Naive thymus-derived CD8-positive, alpha-beta T cell (primary cell): Measurements from ENCODE around the gene ZBTB1. TPM values are rescaled to one million over a fixed set of nuclear protein-coding genes. Genes with fewer than 3 reads are reported as not detected.

Source experiments
- ATAC-seq, 2 donors: fragments of 150-1000 bp; cut with Tn5 transposase in 1 of 2; sonication (Bioruptor Pico), chemical (Tn5 transposase) in 1 of 2; 1 replicate in 1 of 2; 2 replicates in 1 of 2; pipeline ENCODE4 v1.10.0; 2021; ENCODE audit warnings: mild to moderate bottlenecking in 2 of 2, moderate library complexity in 2 of 2
- POLR2A ChIA-PET: fragments of 350-600 bp; sonication (Branson Sonifier 250); formaldehyde crosslinking; loops from one replicate; lab custom pipeline; 2021; ENCODE audit warnings: antibody characterized with exemption; lab: Charles Lee
- DNase-seq, 10 donors: peaks; one replicate each; pipeline versions ENCODE4 v3.0.0 to v3.0.0-alpha.2; 2020 to 2022
- H3K27ac Mint-ChIP-seq, 10 donors: one replicate each; pipeline ENCODE4 v1.8.0; 2020 to 2022; ENCODE audit warnings: mild to moderate bottlenecking in 10 of 10, mixed read lengths in 10 of 10, moderate library complexity in 4 of 10, inconsistent platforms in 1 of 10
- H3K27me3 Mint-ChIP-seq, 5 donors: one replicate each; pipeline ENCODE4 v1.8.0; 2021 to 2022; ENCODE audit warnings: mixed read lengths in 5 of 5
- H3K36me3 Mint-ChIP-seq, 3 donors: one replicate each; pipeline ENCODE4 v1.8.0; 2020 to 2022; ENCODE audit warnings: mixed read lengths in 3 of 3, mild to moderate bottlenecking in 2 of 3, inconsistent platforms in 1 of 3
- H3K4me1 Mint-ChIP-seq, 4 donors: one replicate each; pipeline ENCODE4 v1.8.0; 2021 to 2022; ENCODE audit warnings: mixed read lengths in 4 of 4
- H3K4me3 Mint-ChIP-seq, 10 donors: one replicate each; pipeline ENCODE4 v1.8.0; 2020 to 2022; ENCODE audit warnings: mild to moderate bottlenecking in 10 of 10, mixed read lengths in 10 of 10, moderate library complexity in 6 of 10, inconsistent platforms in 1 of 10
- H3K9me3 Mint-ChIP-seq, 9 donors: one replicate each; pipeline ENCODE4 v1.8.0; 2020 to 2022; ENCODE audit warnings: mixed read lengths in 9 of 9, mild to moderate bottlenecking in 3 of 9, inconsistent platforms in 1 of 9, moderate library complexity in 1 of 9
- polyA plus RNA-seq, 3 donors: library from polyadenylated mRNA; unstranded; fragments of 300-500 nt; fragmentation: Illumina TruSeq; gene quantifications; one replicate each; pipeline ENCODE4 v1.2.3, GENCODE V29; 2021
- total RNA-seq, 8 experiments: library from RNA in 2 of 8; stranded (reverse) in 2 of 8; gene quantifications; one replicate each; pipeline ENCODE4 v1.2.3 and lab custom pipeline; 2021 to 2026

The ZBTB1 gene
- total and polyA plus RNA-seq, 5 experiments from 2014 or later: 38.3 to 88.9 (median 64.4) TPM

DNA sequence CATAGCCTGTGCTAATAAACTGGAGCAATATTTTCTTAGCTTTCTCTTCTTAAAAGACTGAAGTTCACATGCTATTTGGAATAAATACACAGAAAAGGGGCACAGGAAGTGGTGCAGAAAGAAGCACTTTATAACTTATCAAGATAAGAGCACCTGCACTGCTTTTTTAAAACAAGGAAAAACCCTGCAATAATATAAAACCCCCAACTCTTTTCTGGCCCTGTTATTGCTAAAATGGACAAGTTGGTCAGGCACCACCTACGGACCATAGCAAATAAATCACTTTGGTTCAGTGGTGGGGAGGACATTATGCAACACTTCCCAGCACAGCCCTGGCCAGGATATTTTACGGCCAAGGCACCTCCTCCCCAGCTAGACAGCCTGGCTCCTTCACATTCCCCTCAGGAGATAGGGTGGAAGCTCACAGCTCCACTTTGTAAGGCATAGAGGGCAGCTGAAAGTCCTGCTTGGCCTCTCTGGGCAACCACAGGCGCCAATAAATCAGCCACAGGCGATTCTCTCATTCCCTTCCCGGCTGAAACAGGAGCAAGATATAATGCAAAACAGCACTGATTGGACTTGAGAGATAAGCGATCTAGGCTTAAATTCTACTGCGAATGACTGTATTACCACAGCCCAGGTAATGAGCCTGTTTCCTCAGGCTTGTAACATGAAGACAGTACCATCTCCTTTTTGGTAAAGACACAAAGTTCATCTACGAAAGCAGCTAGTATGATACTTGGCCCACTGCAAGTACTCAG is 3.0 kb upstream of the ZBTB1 start:
- peak in 3 of 10 donors; percentile 44 to 48 (median 48) for DNase-seq
- POLR2A ChIA-PET: interaction anchor here (0.5 to 5.4 kb wide), 12 partner anchors 9 to 601 kb away, joined by 3 to 69 read pairs (median 4); partner anchors contain the start of genes HSPA2, MAX and MTHFD1
- Mint-ChIP-seq H3K9me3 (peaks cover 0 to 3% (median 0%) of the 10 kb centered on the region in 9 donors), H3K36me3 (peaks cover 5 to 29% (median 14%) of the 10 kb centered on the region in 3 donors), H3K27ac (peak overlapping the region; percentile 97 to 100 (median 98)), H3K4me3 (peak overlapping the region; percentile 93 to 100 (median 98)), H3K4me1 (peaks cover 25 to 73% (median 64%) of the 10 kb centered on the region in 4 donors), H3K27me3 (peaks cover 0 to 4% (median 0%) of the 10 kb centered on the region in 5 donors)
- no peak for ATAC-seq

- H3K27ac Mint-ChIP-seq: peak overlapping the region; percentile 97 to 100 (median 98)
- H3K36me3 Mint-ChIP-seq: peaks cover 5 to 24% (median 14%) of the 10 kb centered on the region in 3 donors
- H3K4me3 Mint-ChIP-seq: peak overlapping the region; percentile 93 to 100 (median 98)
- peaks cover 25 to 75% (median 65%) of the 10 kb centered on the region in 4 donors for H3K4me1 Mint-ChIP-seq
- peaks cover 0 to 3% (median 0%) of the 10 kb centered on the region in 9 donors for H3K9me3 Mint-ChIP-seq
- peaks cover 0 to 4% (median 0%) of the 10 kb centered on the region in 5 donors for H3K27me3 Mint-ChIP-seq
- POLR2A ChIA-PET: interaction anchor here (0.8 to 5.4 kb wide), 15 partner anchors 8 to 784 kb away, joined by 3 to 69 read pairs (median 5); partner anchors contain the start of genes HSPA2 and MTHFD1
- DNase-seq: peak in 4 of 10 donors; percentile 12 to 40 (median 34)
- ATAC-seq: no peak
These were observed 2.1 kb upstream of the ZBTB1 start for GRCh38 chr14:64502456-64502855.

GRCh38 chr14:64502887-64503433 is 1.6 kb upstream of the ZBTB1 start:
- ATAC-seq (no peak), DNase-seq (peak in 1 of 10 donors; percentile 21)
- Mint-ChIP-seq H3K4me1 (peaks cover 25 to 75% (median 65%) of the 10 kb centered on the region in 4 donors), H3K9me3 (peaks cover 0 to 3% (median 0%) of the 10 kb centered on the region in 9 donors), H3K27ac (peak overlapping the region; percentile 97 to 100 (median 98)), H3K36me3 (peaks cover 1 to 19% (median 11%) of the 10 kb centered on the region in 3 donors), H3K27me3 (peaks cover 0 to 4% (median 0%) of the 10 kb centered on the region in 5 donors), H3K4me3 (peak overlapping the region; percentile 93 to 100 (median 98))
- POLR2A ChIA-PET: interaction anchor here (0.8 to 5.4 kb wide), 17 partner anchors 8 to 784 kb away, joined by 3 to 69 read pairs (median 4); partner anchors contain the start of genes HSPA2 and MTHFD1

DNA sequence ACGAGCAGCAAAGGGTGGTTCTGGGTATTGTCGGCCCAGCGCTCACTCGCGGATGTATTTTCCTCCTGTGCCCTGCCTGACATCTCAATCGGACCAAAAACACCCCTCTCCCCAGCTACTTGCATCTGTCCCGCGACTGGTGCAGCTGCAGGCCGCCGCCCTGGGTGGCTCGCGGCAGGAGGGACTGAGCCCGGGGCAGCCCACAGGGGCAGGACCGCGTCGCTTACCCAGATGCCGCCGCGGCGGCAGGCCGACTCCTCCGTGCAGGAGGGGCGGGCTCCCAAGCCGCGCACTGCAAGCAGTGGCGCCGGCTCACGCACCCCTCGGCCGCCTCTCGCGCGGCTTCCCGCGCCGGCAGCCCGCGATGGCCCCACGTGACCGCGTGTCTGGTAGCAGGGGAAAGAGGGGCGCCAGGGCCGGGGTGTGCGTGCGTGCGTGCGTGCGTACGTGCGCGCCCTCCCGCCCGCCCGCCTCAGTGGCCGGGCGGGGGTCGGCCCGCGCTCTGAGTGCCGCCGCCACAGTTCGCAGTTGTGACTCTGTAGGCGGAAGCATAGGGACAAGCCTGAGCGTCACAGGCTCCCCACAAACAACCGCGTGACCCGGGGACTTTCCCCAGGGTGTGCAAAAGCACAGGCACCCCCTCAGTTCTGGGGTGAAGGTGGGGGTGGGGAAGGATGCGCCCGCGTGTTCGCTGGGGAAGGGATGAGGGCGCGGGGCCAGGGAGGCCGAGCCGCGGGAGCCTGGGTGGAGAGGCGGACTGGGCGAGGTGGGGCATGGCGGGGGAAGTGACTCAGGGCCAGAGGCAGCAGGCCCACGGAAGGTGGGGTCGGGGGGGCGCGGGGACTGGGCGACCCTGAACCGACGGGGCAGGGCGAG is 898 bp upstream of the ZBTB1 start, which contains the start of gene ZBTB25:
Gene ZBTB25 (minus strand): TSS at position 405 of the 876 bp plus-strand sequence. CDS start 13,305 bp downstream, outside the sequence.
- peak; percentile 66 to 73 for ATAC-seq
- Mint-ChIP-seq H3K4me1 (peaks cover 29 to 79% (median 70%) of the 10 kb centered on the region in 4 donors), H3K27ac (peak within 1 kb of the TSS; percentile 97 to 100 (median 100)), H3K27me3 (peaks cover 0 to 4% (median 0%) of the 10 kb centered on the region in 5 donors), H3K36me3 (peaks cover 0 to 15% (median 9%) of the 10 kb centered on the region in 3 donors), H3K9me3 (peaks cover 0 to 3% (median 0%) of the 10 kb centered on the region in 9 donors), H3K4me3 (peak within 1 kb of the TSS; percentile 93 to 100 (median 98))
- DNase-seq: peak; percentile 93 to 99 (median 98)
- POLR2A ChIA-PET: interaction anchor here (0.6 to 5.4 kb wide), 28 partner anchors 7 to 908 kb away, joined by 3 to 69 read pairs (median 4); partner anchors contain the start of genes FUT8, HSPA2, MTHFD1 and SGPP1

- Mint-ChIP-seq H3K4me1 (peaks cover 32 to 79% (median 70%) of the 10 kb centered on the region in 4 donors), H3K27me3 (peaks cover 0 to 4% (median 0%) of the 10 kb centered on the region in 5 donors), H3K4me3 (peak overlapping the region; percentile 90 to 100 (median 98)), H3K27ac (peak overlapping the region; percentile 97 to 100 (median 100)), H3K36me3 (peaks cover 0 to 9% (median 5%) of the 10 kb centered on the region in 3 donors), H3K9me3 (peaks cover 0 to 3% (median 0%) of the 10 kb centered on the region in 9 donors)
- peak; percentile 74 to 91 (median 82) for DNase-seq
- peak; percentile 24 to 27 for ATAC-seq
- POLR2A ChIA-PET: interaction anchor here (0.6 to 5.4 kb wide), 22 partner anchors 8 to 907 kb away, joined by 3 to 69 read pairs (median 4); partner anchors contain the start of genes FUT8, HSPA2, MTHFD1 and SGPP1
These were observed 576 bp downstream of the ZBTB1 start for GRCh38 chr14:64504897-64505794.

- Mint-ChIP-seq H3K36me3 (peaks cover 0 to 9% (median 9%) of the 10 kb centered on the region in 3 donors), H3K27ac (peak overlapping the region; percentile 63 to 100 (median 98)), H3K9me3 (peaks cover 0 to 3% (median 0%) of the 10 kb centered on the region in 9 donors), H3K4me1 (peaks cover 42 to 85% (median 73%) of the 10 kb centered on the region in 4 donors), H3K4me3 (peak overlapping the region; percentile 88 to 99 (median 94)), H3K27me3 (peaks cover 0 to 4% (median 0%) of the 10 kb centered on the region in 5 donors)
- POLR2A ChIA-PET: no interaction called here
- no peak for DNase-seq
- ATAC-seq: no peak
These were observed 2.2 kb downstream of the ZBTB1 start for GRCh38 chr14:64506721-64507120.

- Mint-ChIP-seq H3K9me3 (peaks cover 0 to 3% (median 0%) of the 10 kb centered on the region in 9 donors), H3K4me3 (peak overlapping the region; percentile 88 to 99 (median 94)), H3K4me1 (peaks cover 42 to 83% (median 72%) of the 10 kb centered on the region in 4 donors), H3K27me3 (peaks cover 0 to 4% (median 0%) of the 10 kb centered on the region in 5 donors), H3K27ac (peak overlapping the region; percentile 7 to 100 (median 87)), H3K36me3 (peaks cover 0 to 9% (median 5%) of the 10 kb centered on the region in 3 donors)
- ATAC-seq (no peak), DNase-seq (no peak)
- POLR2A ChIA-PET: no interaction called here
These were observed 3.0 kb downstream of the ZBTB1 start for GRCh38 chr14:64507376-64508156.

DNA sequence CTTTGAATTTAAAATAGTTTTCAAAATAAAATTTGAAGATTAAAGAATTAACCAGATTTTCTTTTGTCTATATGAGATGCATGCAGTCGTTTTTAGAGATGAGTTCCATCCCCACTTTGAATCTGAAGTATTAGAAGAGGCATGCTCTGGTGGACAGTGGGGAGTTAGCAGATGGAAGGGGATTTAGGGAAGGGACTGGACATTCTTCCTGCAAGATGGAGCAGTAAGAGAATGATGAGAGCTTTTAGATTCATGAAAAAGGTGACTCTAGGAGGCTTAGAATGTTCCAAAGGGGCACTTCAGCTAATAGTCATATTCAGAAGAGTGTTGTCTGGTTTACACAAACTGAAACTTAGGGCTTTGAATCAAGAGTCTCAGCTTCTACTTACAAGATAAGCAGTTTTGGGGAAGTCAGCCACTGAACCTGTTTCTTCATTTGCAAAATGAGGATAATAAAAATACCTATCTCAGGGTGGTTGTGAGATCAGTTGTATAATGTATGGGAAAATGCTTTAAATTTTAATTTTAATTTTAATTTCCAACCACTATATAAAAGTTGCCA is 3.7 kb downstream of the ZBTB1 start:
- H3K27me3 Mint-ChIP-seq: peaks cover 0 to 4% (median 0%) of the 10 kb centered on the region in 5 donors
- no peak for DNase-seq
- POLR2A ChIA-PET: interaction anchor here (0.6 to 1.3 kb wide), 3 partner anchors 11 to 164 kb away, joined by 3 read pairs; no protein-coding TSS in a partner anchor
- H3K27ac Mint-ChIP-seq: peak overlapping the region in 9 of 10 donors; percentile 15 to 100 (median 89)
- peaks cover 0 to 3% (median 0%) of the 10 kb centered on the region in 9 donors for H3K9me3 Mint-ChIP-seq
- peaks cover 0 to 9% (median 0%) of the 10 kb centered on the region in 3 donors for H3K36me3 Mint-ChIP-seq
- no peak for ATAC-seq
- H3K4me3 Mint-ChIP-seq: peak overlapping the region in 9 of 10 donors; percentile 2 to 99 (median 93)
- H3K4me1 Mint-ChIP-seq: peaks cover 42 to 82% (median 77%) of the 10 kb centered on the region in 4 donors

DNA sequence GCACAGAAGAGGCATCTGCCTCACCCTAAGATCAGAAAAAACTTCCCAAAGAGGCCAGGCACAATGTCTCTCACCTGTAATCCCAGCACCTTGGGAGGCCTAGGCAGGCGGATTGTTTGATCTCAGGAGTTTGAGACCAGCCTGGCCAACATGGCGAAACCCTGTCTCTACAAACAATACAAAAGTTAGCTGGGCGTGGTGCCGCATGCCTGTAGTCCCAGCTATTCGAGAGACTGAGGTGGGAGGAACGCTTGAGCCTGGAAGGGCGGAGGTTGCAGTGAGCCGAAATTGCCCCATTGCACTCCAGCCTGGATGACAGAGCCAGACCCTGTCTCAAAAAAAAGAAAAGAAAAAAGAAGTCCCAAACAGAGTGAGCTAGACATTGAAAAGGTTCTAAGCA is 4.5 kb downstream of the ZBTB1 start:
- H3K27me3 Mint-ChIP-seq: peaks cover 0 to 2% (median 0%) of the 10 kb centered on the region in 5 donors

More for the DNA sequence above, 4.5 kb downstream of the ZBTB1 start:
- H3K9me3 Mint-ChIP-seq: no peaks in the 10 kb centered on the region
- peaks cover 0 to 10% (median 1%) of the 10 kb centered on the region in 3 donors for H3K36me3 Mint-ChIP-seq
- ATAC-seq (no peak), DNase-seq (no peak)
- POLR2A ChIA-PET: interaction anchor here (0.7 to 1.3 kb wide), 3 partner anchors 12 to 105 kb away, joined by 3 read pairs; no protein-coding TSS in a partner anchor
- peak overlapping the region; percentile 17 to 97 (median 61) for H3K27ac Mint-ChIP-seq
- H3K4me1 Mint-ChIP-seq: peaks cover 42 to 86% (median 82%) of the 10 kb centered on the region in 4 donors
- peak overlapping the region in 9 of 10 donors; percentile 20 to 75 (median 40) for H3K4me3 Mint-ChIP-seq
